Fibroblast of lung (primary cell): ENCODE data around the gene COL27A1. TPM values are rescaled to one million over a fixed set of nuclear protein-coding genes. Genes with fewer than 3 reads are reported as not detected.

ENCODE experiments used
- DNase-seq, 2 donors: peaks; one replicate each; pipeline versions ENCODE4 v3.0.0 to v3.0.0-alpha.2; 2010; ENCODE audit warnings: low read depth in 2 of 2
- H2AFZ ChIP-seq: 2 replicates; pipeline ENCODE4 v1.5.1; 2012; ENCODE audit warnings: low read length, control low read depth, inconsistent platforms
- H3K27ac ChIP-seq: 2 replicates; pipeline ENCODE4 v1.5.1; 2011; ENCODE audit warnings: low read length, control low read depth; ENCODE audit not compliant: insufficient read depth
- H3K27me3 ChIP-seq: 2 replicates; pipeline ENCODE4 v1.5.1; 2011; ENCODE audit warnings: mild to moderate bottlenecking, low read length; ENCODE audit not compliant: control insufficient read depth, insufficient read depth
- H3K36me3 ChIP-seq: 2 replicates; pipeline ENCODE4 v1.5.1; 2011; ENCODE audit warnings: low read length; ENCODE audit not compliant: control insufficient read depth, insufficient read depth
- H3K4me1 ChIP-seq: 2 replicates; pipeline ENCODE4 v1.5.1; 2011; ENCODE audit warnings: low read length; ENCODE audit not compliant: control insufficient read depth, insufficient read depth; ENCODE audit errors: extremely low read depth
- H3K4me2 ChIP-seq: 2 replicates; pipeline ENCODE4 v1.5.1; 2011; ENCODE audit warnings: low read length, control low read depth; ENCODE audit not compliant: insufficient read depth; ENCODE audit errors: extremely low read depth
- H3K4me3 ChIP-seq, 4 experiments: fragments of 200-600 bp in 1 of 4; sonication (generic) in 1 of 4; replicated peaks in 1 of 4; 2 replicates each; pipeline ENCODE4 v1.5.1; 2011 to 2016; ENCODE audit warnings: low read length in 4 of 4, low read depth in 3 of 4, mild to moderate bottlenecking in 3 of 4, control low read depth in 2 of 4, inconsistent platforms in 1 of 4, mixed read lengths in 1 of 4; ENCODE audit not compliant: insufficient read depth in 1 of 4; ENCODE audit errors: control extremely low read depth in 1 of 4
- H3K79me2 ChIP-seq: 2 replicates; pipeline ENCODE4 v1.5.1; 2012; ENCODE audit warnings: mild to moderate bottlenecking, low read length, inconsistent platforms; ENCODE audit not compliant: control insufficient read depth, insufficient read depth
- H3K9ac ChIP-seq: 2 replicates; pipeline ENCODE4 v1.5.1; 2011; ENCODE audit warnings: mild to moderate bottlenecking, low read length, control low read depth; ENCODE audit not compliant: insufficient read depth
- H3K9me3 ChIP-seq: 2 replicates; pipeline ENCODE4 v1.5.1; 2012; ENCODE audit warnings: low read depth, low read length; ENCODE audit not compliant: control insufficient read depth, insufficient read depth
- H4K20me1 ChIP-seq: 2 replicates; pipeline ENCODE4 v1.5.1; 2011; ENCODE audit warnings: low read length; ENCODE audit not compliant: control insufficient read depth, insufficient read depth; ENCODE audit errors: extremely low read depth
- CTCF ChIP-seq, 2 donors: IDR thresholded peaks in 1 of 2; conservative IDR thresholded peaks in 1 of 2; 1 replicate in 1 of 2; 2 replicates in 1 of 2; pipeline ENCODE4 v1.5.1; 2011 to 2012; ENCODE audit warnings: low read length in 2 of 2, control low read depth in 1 of 2, inconsistent platforms in 1 of 2, low read depth in 1 of 2, mild to moderate bottlenecking in 1 of 2
- EZH2 ChIP-seq: IDR thresholded peaks from 2 replicates; pipeline ENCODE4 v1.5.1; 2012; ENCODE audit warnings: low read length, control low read depth, mild to moderate bottlenecking; ENCODE audit errors: missing control alignments
- polyA plus RNA-seq, 2 donors: library from polyadenylated mRNA; depleted of rRNA in 1 of 2; stranded (reverse) in 1 of 2; unstranded in 1 of 2; fragments of >200 nt; gene quantifications; 2 replicates each; pipeline ENCODE4 v1.2.1, GENCODE V29; 2011 to 2012; ENCODE audit warnings: missing spikeins in 1 of 2
- total RNA-seq: library from RNA; depleted of rRNA; stranded (reverse); fragments of >200 nt; gene quantifications from 2 replicates; pipeline ENCODE4 v1.2.1, GENCODE V29; 2014

Gene COL27A1
- total and polyA plus RNA-seq, 2 donors (not counting 1 experiment from before 2014, with no cell fraction given) = 2.4 to 5.4 TPM

DNA sequence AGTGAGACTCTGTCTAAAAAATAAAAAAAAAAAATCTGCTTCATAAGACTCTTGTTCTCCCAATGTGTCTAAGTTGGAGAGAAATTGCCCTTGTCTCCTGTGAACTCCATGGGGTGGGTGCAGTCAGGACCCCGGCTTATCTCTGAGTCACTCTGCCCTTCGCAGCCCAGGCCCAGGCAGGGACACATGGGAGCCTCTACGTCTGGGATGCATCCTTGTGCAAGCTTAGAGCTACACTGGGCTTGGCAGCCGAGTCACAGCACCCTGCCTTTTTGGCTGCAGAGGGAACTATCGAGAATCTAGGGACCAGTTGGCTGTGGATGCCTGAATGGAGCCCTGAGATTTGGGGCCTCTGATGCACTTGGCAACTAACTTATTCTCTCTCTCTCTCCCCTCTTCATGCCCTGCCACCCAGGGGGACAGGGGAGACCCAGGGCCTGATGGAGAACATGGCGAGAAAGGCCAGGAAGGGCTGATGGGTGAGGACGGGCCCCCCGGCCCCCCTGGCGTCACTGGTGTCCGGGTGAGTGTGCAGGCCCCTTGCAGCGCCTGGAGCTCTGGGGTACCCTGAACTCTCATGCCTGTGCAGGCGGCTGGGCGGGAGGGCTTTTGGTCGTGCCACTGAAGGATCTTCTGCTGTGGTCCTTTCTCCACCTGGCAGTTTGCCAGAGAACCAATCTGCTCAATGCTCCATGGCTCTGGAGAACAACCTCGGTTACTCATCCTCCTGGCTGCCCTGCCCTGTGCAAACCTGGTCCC lies 120.1 kb downstream of the COL27A1 start:
- H4K20me1 ChIP-seq = no peaks in the 10 kb centered on the region
- no peak overlapping the region for H2AFZ ChIP-seq
- H3K79me2 ChIP-seq = no peaks in the 10 kb centered on the region
- DNase-seq = no peak
- H3K36me3 ChIP-seq = peaks cover 2% of the 10 kb centered on the region
- H3K9me3 ChIP-seq = no peaks in the 10 kb centered on the region
- no peak overlapping the region for H3K9ac ChIP-seq
- TF ChIP-seq EZH2 (no peak), CTCF (conservative IDR thresholded peaks at IDR 0.05 in 1 of 2, IDR thresholded peaks at IDR 0.05 in 1 of 2; ENCODE audit: low read depth in 1 of 2, low read length in 2 of 2) (no peak)
- H3K27ac ChIP-seq = no peak overlapping the region
- peaks cover 13% of the 10 kb centered on the region for H3K4me1 ChIP-seq
- H3K27me3 ChIP-seq = no peaks in the 10 kb centered on the region
- no peak overlapping the region for H3K4me2 ChIP-seq
- H3K4me3 ChIP-seq = no peak overlapping the region

GRCh38 chr9:114276908-114277821 lies 121.8 kb downstream of the COL27A1 start:
- no peak overlapping the region for H3K9ac ChIP-seq
- TF ChIP-seq EZH2 (no peak), CTCF (conservative IDR thresholded peaks at IDR 0.05 in 1 of 2, IDR thresholded peaks at IDR 0.05 in 1 of 2; ENCODE audit: low read depth in 1 of 2, low read length in 2 of 2) (no peak)
- DNase-seq = peak; percentile 95 to 98

GRCh38 chr9:114278356-114278755 lies 123.0 kb downstream of the COL27A1 start:
- Histone ChIP-seq H2AFZ (no peak overlapping the region), H3K4me2 (no peak overlapping the region), H4K20me1 (no peaks in the 10 kb centered on the region), H3K4me3 (no peak overlapping the region), H3K4me1 (peaks cover 20% of the 10 kb centered on the region), H3K27ac (no peak overlapping the region), H3K36me3 (no peaks in the 10 kb centered on the region), H3K79me2 (no peaks in the 10 kb centered on the region), H3K27me3 (no peaks in the 10 kb centered on the region), H3K9ac (no peak overlapping the region), H3K9me3 (no peaks in the 10 kb centered on the region)
- DNase-seq = no peak
- TF ChIP-seq CTCF (conservative IDR thresholded peaks at IDR 0.05 in 1 of 2, IDR thresholded peaks at IDR 0.05 in 1 of 2; ENCODE audit: low read depth in 1 of 2, low read length in 2 of 2) = no peak
- TF ChIP-seq EZH2 = no peak

More at GRCh38 chr9:114276908-114277821, 121.8 kb downstream of the COL27A1 start:
- Histone ChIP-seq H2AFZ (no peak overlapping the region), H3K4me2 (peak overlapping the region; percentile 13), H3K4me1 (peaks cover 20% of the 10 kb centered on the region), H3K27ac (peak overlapping the region; percentile 56), H3K27me3 (no peaks in the 10 kb centered on the region), H3K4me3 (no peak overlapping the region), H3K79me2 (no peaks in the 10 kb centered on the region), H3K36me3 (no peaks in the 10 kb centered on the region), H4K20me1 (no peaks in the 10 kb centered on the region), H3K9me3 (no peaks in the 10 kb centered on the region)
